Endothelial cell of umbilical vein (primary cell): Measurements from ENCODE around the gene CXCL6. TPM values are rescaled to one million over a fixed set of nuclear protein-coding genes. Genes with fewer than 3 reads are reported as not detected.
A peak's percentile ranks its signal among the peaks of the same experiment; 100 is the strongest.

Experiments
- BruUV-seq: library from RNA; stranded (reverse); fragments of 400-500 nt; replicated peaks from 2 replicates; lab custom pipeline; 2021; lab: Mats Ljungman, UMichigan
- CTCF ChIA-PET: fragments of 300-600, 350-600 bp; sonication (Branson Sonifier 250); formaldehyde crosslinking; loops from one replicate; lab custom pipeline; 2021; ENCODE audit warnings: antibody characterized with exemption, inconsistent platforms; lab: Charles Lee
- POLR2A ChIA-PET: fragments of 300-600, 350-600 bp; sonication (Branson Sonifier 250); formaldehyde crosslinking; loops from one replicate; lab custom pipeline; 2021; ENCODE audit warnings: antibody characterized with exemption, inconsistent platforms; lab: Charles Lee
- DNase-seq: peaks from one replicate; pipeline ENCODE4 v3.0.0-alpha.2; 2011; ENCODE audit warnings: low read depth, low spot score
- FAIRE-seq: peaks from 2 replicates; lab custom pipeline; 2011; peaks lifted over from hg19 to GRCh38; lab: Jason Lieb, UNC
- H2AFZ ChIP-seq: 2 replicates; pipeline ENCODE4 v1.6.0; 2012; ENCODE audit warnings: low read depth, low read length, control low read depth, inconsistent platforms
- H3K27ac ChIP-seq: 2 replicates; pipeline ENCODE4 v1.5.1; 2011; ENCODE audit warnings: low read depth, mild to moderate bottlenecking, control low read depth, low read length, moderate library complexity; ENCODE audit not compliant: insufficient read depth
- H3K27me3 ChIP-seq, 2 experiments: 2 replicates each; pipeline versions ENCODE4 v1.6.0 to v1.6.1; 2011; ENCODE audit warnings: low read length in 2 of 2, mixed read lengths in 1 of 2; ENCODE audit not compliant: control insufficient read depth in 2 of 2, insufficient read depth in 2 of 2
- H3K36me3 ChIP-seq, 2 experiments: 2 replicates in 1 of 2; 3 replicates in 1 of 2; pipeline ENCODE4 v1.5.1; 2011; ENCODE audit warnings: low read length in 2 of 2, mild to moderate bottlenecking in 1 of 2, moderate library complexity in 1 of 2; ENCODE audit not compliant: control insufficient read depth in 2 of 2, insufficient read depth in 2 of 2; ENCODE audit errors: extremely low read depth in 1 of 2
- H3K4me1 ChIP-seq: 3 replicates; pipeline ENCODE4 v1.5.1; 2011; ENCODE audit warnings: mild to moderate bottlenecking, low read length; ENCODE audit not compliant: control insufficient read depth, insufficient read depth; ENCODE audit errors: extremely low read depth
- H3K4me2 ChIP-seq: 2 replicates; pipeline ENCODE4 v1.6.1; 2011; ENCODE audit warnings: low read length, control low read depth, mixed read lengths; ENCODE audit not compliant: insufficient read depth
- H3K4me3 ChIP-seq, 3 experiments: fragments of 200-600 bp in 1 of 3; sonication (generic), shearing (Covaris generic) in 1 of 3; replicated peaks in 1 of 3; 2 replicates each; pipeline ENCODE4 v1.5.1; 2011 to 2016; ENCODE audit warnings: control low read depth in 3 of 3, low read length in 3 of 3, mild to moderate bottlenecking in 2 of 3, inconsistent platforms in 1 of 3, low read depth in 1 of 3, moderate library complexity in 1 of 3; ENCODE audit not compliant: insufficient read depth in 1 of 3
- H3K79me2 ChIP-seq: 2 replicates; pipeline ENCODE4 v1.6.0; 2012; ENCODE audit warnings: low read length, inconsistent platforms; ENCODE audit not compliant: control insufficient read depth, insufficient read depth
- H3K9ac ChIP-seq: replicated peaks from 2 replicates; pipeline ENCODE3; 2011; ENCODE audit warnings: low read length, control low read depth; ENCODE audit not compliant: insufficient read depth; ENCODE audit errors: extremely low read depth
- H3K9me1 ChIP-seq: replicated peaks from 3 replicates; pipeline ENCODE4 v1.6.0; 2011; ENCODE audit warnings: mild to moderate bottlenecking, low read length; ENCODE audit not compliant: control insufficient read depth, insufficient read depth; ENCODE audit errors: extremely low read depth
- H3K9me3 ChIP-seq: replicated peaks from 2 replicates; pipeline ENCODE4 v1.5.1; 2012; ENCODE audit warnings: low read length, inconsistent platforms; ENCODE audit not compliant: control insufficient read depth, insufficient read depth
- H4K20me1 ChIP-seq: replicated peaks from 2 replicates; pipeline ENCODE3; 2011; ENCODE audit warnings: mild to moderate bottlenecking, low read length; ENCODE audit not compliant: control insufficient read depth, insufficient read depth; ENCODE audit errors: extremely low read depth
- EZH2 ChIP-seq: IDR thresholded peaks from 2 replicates; pipeline ENCODE4 v1.6.1; 2012; ENCODE audit warnings: borderline replicate concordance, low read depth, mild to moderate bottlenecking, moderate library complexity, low read length, inconsistent platforms; ENCODE audit not compliant: severe bottlenecking
- FOS ChIP-seq: IDR thresholded peaks from 2 replicates; pipeline ENCODE4 v1.6.1; 2011; ENCODE audit warnings: mild to moderate bottlenecking, low read length, moderate library complexity, borderline replicate concordance; ENCODE audit not compliant: insufficient read depth
- GATA2 ChIP-seq: IDR thresholded peaks from 2 replicates; pipeline ENCODE4 v1.7.0; 2011; ENCODE audit warnings: low read depth, mild to moderate bottlenecking, moderate library complexity, mixed read lengths, low read length; ENCODE audit not compliant: insufficient read length, insufficient read depth
- JUN ChIP-seq: IDR thresholded peaks from 2 replicates; pipeline ENCODE4 v1.6.1; 2011; ENCODE audit warnings: borderline replicate concordance, low read depth; ENCODE audit not compliant: insufficient read length, insufficient read depth
- MYC ChIP-seq: IDR thresholded peaks from one replicate; pipeline ENCODE4 v1.6.1; 2011; ENCODE audit warnings: mild to moderate bottlenecking, low read depth, low read length
- POLR2A ChIP-seq: IDR thresholded peaks from 2 replicates; pipeline ENCODE4 v1.6.1; 2012; ENCODE audit warnings: low read depth, mild to moderate bottlenecking, control low read depth, low read length
- POLR2AphosphoS5 ChIP-seq: IDR thresholded peaks from 2 replicates; pipeline ENCODE4 v1.6.1; 2012; ENCODE audit warnings: low read depth, mild to moderate bottlenecking, control low read depth, low read length, moderate library complexity; ENCODE audit not compliant: insufficient read depth
- dilution Hi-C: fragments of 300-500 bp; cut with MboI; formaldehyde crosslinking; loops from one replicate; pipeline ENCODE4 v1.15.0; 2019; ENCODE audit warnings: low sequenced_read_pairs; ENCODE audit not compliant: extremely low pct_ligation_motif_present
- intact Hi-C: fragments of 100-400 bp; cut with micrococcal nuclease; formaldehyde crosslinking; loops from one replicate; pipeline ENCODE4 v1.10.0; 2022
- polyA plus RNA-seq, 4 experiments: library from polyadenylated mRNA; depleted of rRNA in 3 of 4; stranded (reverse) in 3 of 4; unstranded in 1 of 4; fragments of >200 nt; gene quantifications; 2 replicates each; pipeline versions ENCODE4 v1.2.1 to v1.2.3, GENCODE V29; 2011 to 2012; ENCODE audit warnings: missing spikeins in 1 of 4
- total RNA-seq: library from RNA; stranded (reverse); gene quantifications from 2 replicates; pipeline ENCODE4 v1.2.3, GENCODE V29; 2021
- TF ChIP-seq, protein P1 (sequence below): IDR thresholded peaks from 2 replicates; pipeline ENCODE4 v1.6.1; 2011; ENCODE audit not compliant: insufficient read depth, insufficient read length
- TF ChIP-seq, protein P2 (sequence below), 2 donors: IDR thresholded peaks; 1 replicate in 1 of 2; 2 replicates in 1 of 2; pipeline ENCODE4 v1.5.1; 2011; ENCODE audit warnings: low read length in 2 of 2, mild to moderate bottlenecking in 2 of 2, moderate library complexity in 2 of 2, control low read depth in 1 of 2, inconsistent platforms in 1 of 2, low read depth in 1 of 2; ENCODE audit not compliant: insufficient read depth in 1 of 2; ENCODE audit errors: extremely low read depth in 1 of 2

Gene CXCL6
- total and polyA plus RNA-seq, 2 donors (not counting 3 experiments of a cell fraction or from before 2014, with no cell fraction given): 0.81 to 1.2 TPM

- Histone ChIP-seq H3K4me1 (peaks cover 35% of the 10 kb centered on the region), H2AFZ (peak overlapping the region; percentile 93), H4K20me1 (no peaks in the 10 kb centered on the region), H3K27ac (peak overlapping the region; percentile 55), H3K4me2 (peak overlapping the region; percentile 79), H3K4me3 (peak overlapping the region; percentile 49 to 81 (median 67)), H3K27me3 (no peaks in the 10 kb centered on the region), H3K9ac (peak overlapping the region; percentile 59), H3K9me3 (no peaks in the 10 kb centered on the region), H3K79me2 (peaks cover 5% of the 10 kb centered on the region), H3K36me3 (no peaks in the 10 kb centered on the region), H3K9me1 (no peaks in the 10 kb centered on the region)
- intact Hi-C loops (loop anchor here (1.0 to 10.0 kb wide), 4 partner anchors 54 to 226 kb away; partner anchors contain the start of gene CXCL2), dilution Hi-C loops (no loop called here)
- ChIA-PET CTCF (interaction anchor here (1.0 to 2.5 kb wide), 13 partner anchors 13 to 266 kb away, joined by 3 to 12 read pairs (median 4); partner anchors contain the start of genes CXCL2 and CXCL3), POLR2A (no interaction called here)
- TSS peak; percentile 56 for BruUV-seq
- FAIRE-seq (peak; percentile 82), DNase-seq (peak; percentile 41)
- TF ChIP-seq, protein P1, sequence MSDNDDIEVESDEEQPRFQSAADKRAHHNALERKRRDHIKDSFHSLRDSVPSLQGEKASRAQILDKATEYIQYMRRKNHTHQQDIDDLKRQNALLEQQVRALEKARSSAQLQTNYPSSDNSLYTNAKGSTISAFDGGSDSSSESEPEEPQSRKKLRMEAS: no peak
- TF ChIP-seq EZH2 (no peak), POLR2A (no peak), FOS (no peak), POLR2AphosphoS5 (no peak), JUN (no peak), GATA2 (no peak), MYC (no peak)
- TF ChIP-seq, protein P2, sequence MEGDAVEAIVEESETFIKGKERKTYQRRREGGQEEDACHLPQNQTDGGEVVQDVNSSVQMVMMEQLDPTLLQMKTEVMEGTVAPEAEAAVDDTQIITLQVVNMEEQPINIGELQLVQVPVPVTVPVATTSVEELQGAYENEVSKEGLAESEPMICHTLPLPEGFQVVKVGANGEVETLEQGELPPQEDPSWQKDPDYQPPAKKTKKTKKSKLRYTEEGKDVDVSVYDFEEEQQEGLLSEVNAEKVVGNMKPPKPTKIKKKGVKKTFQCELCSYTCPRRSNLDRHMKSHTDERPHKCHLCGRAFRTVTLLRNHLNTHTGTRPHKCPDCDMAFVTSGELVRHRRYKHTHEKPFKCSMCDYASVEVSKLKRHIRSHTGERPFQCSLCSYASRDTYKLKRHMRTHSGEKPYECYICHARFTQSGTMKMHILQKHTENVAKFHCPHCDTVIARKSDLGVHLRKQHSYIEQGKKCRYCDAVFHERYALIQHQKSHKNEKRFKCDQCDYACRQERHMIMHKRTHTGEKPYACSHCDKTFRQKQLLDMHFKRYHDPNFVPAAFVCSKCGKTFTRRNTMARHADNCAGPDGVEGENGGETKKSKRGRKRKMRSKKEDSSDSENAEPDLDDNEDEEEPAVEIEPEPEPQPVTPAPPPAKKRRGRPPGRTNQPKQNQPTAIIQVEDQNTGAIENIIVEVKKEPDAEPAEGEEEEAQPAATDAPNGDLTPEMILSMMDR (IDR thresholded peaks at IDR 0.05; ENCODE audit: extremely low read depth in 1 of 2, insufficient read depth in 1 of 2, low read depth in 1 of 2, low read length in 2 of 2): no peak
Observed at GRCh38 chr4:73868206-73869129, 32.0 kb downstream of the CXCL6 start.
